Upper lobe of left lung (tissue), 6 donors: ENCODE measurements around the gene PIK3CA. TPM values are rescaled to one million over a fixed set of nuclear protein-coding genes. Genes with fewer than 3 reads are reported as not detected.

Experiments used
- ATAC-seq, 2 donors: fragments of 200-7000 bp; cut with Tn5 transposase; one replicate each; pipeline ENCODE4 v1.9.1; 2022; ENCODE audit warnings: mild to moderate bottlenecking in 2 of 2, moderate library complexity in 2 of 2; ENCODE audit not compliant: low FRiP score in 2 of 2
- DNase-seq, 2 donors: peaks; one replicate each; pipeline ENCODE4 v3.0.0-alpha.2; 2019 to 2020
- H3K27ac ChIP-seq, 4 donors: fragments of 200-600 bp; sonication (generic); one replicate each; pipeline ENCODE4 v1.5.1; 2016 to 2019
- H3K27me3 ChIP-seq, 4 donors: fragments of 200-600 bp; sonication (generic); one replicate each; pipeline ENCODE4 v1.5.1; 2017 to 2019
- H3K36me3 ChIP-seq, 4 donors: fragments of 200-600 bp; sonication (generic); one replicate each; pipeline ENCODE4 v1.5.1; 2016 to 2019
- H3K4me1 ChIP-seq, 4 donors: fragments of 200-600 bp; sonication (generic); one replicate each; pipeline ENCODE4 v1.5.1; 2018 to 2019
- H3K4me3 ChIP-seq, 4 donors: fragments of 200-600 bp; sonication (generic); one replicate each; pipeline ENCODE4 v1.5.1; 2017 to 2019; ENCODE audit warnings: mild to moderate bottlenecking in 2 of 4, moderate library complexity in 1 of 4
- H3K9me3 ChIP-seq, 4 donors: fragments of 200-600 bp; sonication (generic); one replicate each; pipeline ENCODE4 v1.5.1; 2018 to 2019
- EP300 ChIP-seq, 4 donors: sonication (generic); formaldehyde crosslinking; IDR thresholded peaks; one replicate each; pipeline ENCODE4 v1.5.1; 2017; ENCODE audit warnings: antibody characterized with exemption in 4 of 4, control low read depth in 2 of 4
- POLR2A ChIP-seq, 4 donors: fragments of 450-650 bp; IDR thresholded peaks; one replicate each; pipeline ENCODE4 v1.5.1; 2016 to 2017; ENCODE audit warnings: antibody characterized with exemption in 4 of 4, mild to moderate bottlenecking in 2 of 4
- POLR2AphosphoS5 ChIP-seq, 2 donors: sonication (generic); formaldehyde crosslinking; IDR thresholded peaks; one replicate each; pipeline ENCODE4 v1.5.1; 2017; ENCODE audit warnings: antibody characterized with exemption in 2 of 2
- WGBS, 2 donors: methylation state at CpG; one replicate each; pipeline ENCODE4 v1.1.5; 2017 to 2018; 5-methylcytosine and 5-hydroxymethylcytosine counted together
- total RNA-seq, 6 donors: library from RNA; depleted of rRNA in 4 of 6; stranded (reverse); fragments of >200 nt in 4 of 6; gene quantifications; one replicate each; pipeline versions ENCODE4 v1.1.0 to v1.2.1, GENCODE V29; 2016 to 2021
- TF ChIP-seq, protein P1 (sequence below), 6 experiments: fragments of 450-650 bp in 4 of 6; fragments of 200-600 bp in 2 of 6; sonication (generic) in 2 of 6; IDR thresholded peaks; one replicate each; pipeline ENCODE4 v1.5.1; 2016 to 2019; ENCODE audit warnings: antibody characterized with exemption in 6 of 6
- donor health status: DM: no; HTN: no; CAD: no; lungs with moderate emphysema.
- donor health status: DM: no; HTN: yes; CAD: no; lungs with severe emphysema.

PIK3CA gene
- total RNA-seq, 6 donors from 2014 or later = 7.3 to 37.6 (median 23.5) TPM

DNA sequence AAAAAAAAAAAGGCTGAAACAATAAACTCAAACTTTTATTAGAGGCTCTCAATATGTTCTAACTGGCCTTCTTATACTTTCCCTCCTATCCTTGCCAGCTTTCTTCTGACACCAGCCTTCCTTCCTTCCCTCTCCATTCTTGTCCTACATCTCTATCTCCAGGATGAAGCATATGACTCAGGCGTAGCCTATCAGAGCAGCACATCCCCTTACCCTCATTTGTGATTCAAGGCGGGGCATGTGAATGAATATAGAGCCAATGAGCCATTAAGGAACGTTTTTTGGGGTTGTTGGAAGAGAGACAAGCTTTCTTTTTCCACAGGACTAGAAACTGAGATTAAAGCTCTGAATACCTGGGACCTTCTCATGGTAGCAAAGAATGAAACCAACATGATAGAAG, 127.8 kb downstream of the PIK3CA start:
- 66 to 81% methylated on average over 3 of the region's 3 CpGs for WGBS, 2 donors
- H3K27ac ChIP-seq = no peak overlapping the region

DNA sequence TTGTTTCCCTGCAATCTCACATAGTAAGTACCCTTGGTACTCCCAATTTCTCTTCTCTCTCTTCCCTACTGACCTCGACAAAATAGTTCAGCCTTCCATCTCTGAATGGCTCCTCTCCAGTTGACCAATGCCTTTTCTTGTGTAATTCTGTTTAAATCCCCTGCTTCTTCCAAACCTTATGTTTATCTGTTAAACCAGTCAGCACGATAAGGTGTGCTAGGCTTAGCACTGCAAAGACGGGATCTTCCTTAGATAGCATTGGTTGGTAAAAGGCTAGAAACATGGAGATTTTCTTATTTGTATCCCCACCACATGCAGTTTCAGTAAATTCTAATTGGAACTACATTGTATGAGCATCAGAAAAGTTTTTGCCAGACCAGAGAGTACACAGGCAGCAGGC, 128.6 kb downstream of the PIK3CA start:
- Histone ChIP-seq H3K36me3 (no peaks in the 10 kb centered on the region), H3K9me3 (no peaks in the 10 kb centered on the region), H3K27ac (no peak overlapping the region), H3K4me1 (no peaks in the 10 kb centered on the region), H3K4me3 (no peak overlapping the region), H3K27me3 (no peaks in the 10 kb centered on the region)
- WGBS, 2 donors = 88 to 90% methylated on average over 3 of the region's 3 CpGs
- TF ChIP-seq, protein P1, sequence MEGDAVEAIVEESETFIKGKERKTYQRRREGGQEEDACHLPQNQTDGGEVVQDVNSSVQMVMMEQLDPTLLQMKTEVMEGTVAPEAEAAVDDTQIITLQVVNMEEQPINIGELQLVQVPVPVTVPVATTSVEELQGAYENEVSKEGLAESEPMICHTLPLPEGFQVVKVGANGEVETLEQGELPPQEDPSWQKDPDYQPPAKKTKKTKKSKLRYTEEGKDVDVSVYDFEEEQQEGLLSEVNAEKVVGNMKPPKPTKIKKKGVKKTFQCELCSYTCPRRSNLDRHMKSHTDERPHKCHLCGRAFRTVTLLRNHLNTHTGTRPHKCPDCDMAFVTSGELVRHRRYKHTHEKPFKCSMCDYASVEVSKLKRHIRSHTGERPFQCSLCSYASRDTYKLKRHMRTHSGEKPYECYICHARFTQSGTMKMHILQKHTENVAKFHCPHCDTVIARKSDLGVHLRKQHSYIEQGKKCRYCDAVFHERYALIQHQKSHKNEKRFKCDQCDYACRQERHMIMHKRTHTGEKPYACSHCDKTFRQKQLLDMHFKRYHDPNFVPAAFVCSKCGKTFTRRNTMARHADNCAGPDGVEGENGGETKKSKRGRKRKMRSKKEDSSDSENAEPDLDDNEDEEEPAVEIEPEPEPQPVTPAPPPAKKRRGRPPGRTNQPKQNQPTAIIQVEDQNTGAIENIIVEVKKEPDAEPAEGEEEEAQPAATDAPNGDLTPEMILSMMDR (IDR thresholded peaks at IDR 0.05) = no peak
- TF ChIP-seq EP300 (IDR thresholded peaks at IDR 0.05) = no peak
- no peak for TF ChIP-seq POLR2A (IDR thresholded peaks at IDR 0.05)
- TF ChIP-seq POLR2AphosphoS5 (IDR thresholded peaks at IDR 0.05) = no peak
- no peak for DNase-seq
- ATAC-seq = no peak

More for the DNA sequence above, 127.8 kb downstream of the PIK3CA start:
- no peak for ATAC-seq
- Histone ChIP-seq H3K27me3 (no peaks in the 10 kb centered on the region), H3K36me3 (no peaks in the 10 kb centered on the region), H3K4me3 (no peak overlapping the region), H3K9me3 (no peaks in the 10 kb centered on the region), H3K4me1 (no peaks in the 10 kb centered on the region)
- DNase-seq = no peak
- TF ChIP-seq POLR2AphosphoS5 (IDR thresholded peaks at IDR 0.05) (no peak), POLR2A (IDR thresholded peaks at IDR 0.05) (no peak), EP300 (IDR thresholded peaks at IDR 0.05) (no peak)
- TF ChIP-seq, protein P1 (IDR thresholded peaks at IDR 0.05) = no peak

DNA sequence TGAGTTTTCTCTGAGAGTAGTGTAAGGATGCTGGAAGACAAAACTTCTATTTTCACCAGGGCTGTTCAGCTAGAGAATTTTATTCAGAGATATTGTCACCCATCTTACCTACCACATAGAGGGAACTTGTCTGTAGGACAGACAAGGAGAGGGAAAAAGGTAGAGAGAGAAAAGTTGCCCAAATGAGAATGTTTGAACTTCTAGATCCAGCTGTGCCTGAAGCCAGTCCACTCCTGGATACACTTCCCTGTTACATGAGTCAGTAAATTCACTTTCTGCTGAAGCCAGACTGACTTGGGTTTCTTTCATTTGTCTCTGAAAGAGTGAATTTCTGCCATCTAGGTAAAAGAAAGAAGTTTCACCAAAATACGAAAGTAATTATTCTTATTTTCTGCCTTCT, 130.0 kb downstream of the PIK3CA start:
- ATAC-seq = no peak
- Histone ChIP-seq H3K4me1 (no peaks in the 10 kb centered on the region), H3K9me3 (no peaks in the 10 kb centered on the region), H3K4me3 (no peak overlapping the region), H3K27ac (no peak overlapping the region), H3K27me3 (no peaks in the 10 kb centered on the region), H3K36me3 (no peaks in the 10 kb centered on the region)
- WGBS, 2 donors = 98 to 100% methylated on average over 1 of the region's 1 CpG
- DNase-seq = no peak
- TF ChIP-seq, protein P1 (IDR thresholded peaks at IDR 0.05) = no peak
- TF ChIP-seq EP300 (IDR thresholded peaks at IDR 0.05) = no peak
- TF ChIP-seq POLR2A (IDR thresholded peaks at IDR 0.05) = no peak
- no peak for TF ChIP-seq POLR2AphosphoS5 (IDR thresholded peaks at IDR 0.05)

DNA sequence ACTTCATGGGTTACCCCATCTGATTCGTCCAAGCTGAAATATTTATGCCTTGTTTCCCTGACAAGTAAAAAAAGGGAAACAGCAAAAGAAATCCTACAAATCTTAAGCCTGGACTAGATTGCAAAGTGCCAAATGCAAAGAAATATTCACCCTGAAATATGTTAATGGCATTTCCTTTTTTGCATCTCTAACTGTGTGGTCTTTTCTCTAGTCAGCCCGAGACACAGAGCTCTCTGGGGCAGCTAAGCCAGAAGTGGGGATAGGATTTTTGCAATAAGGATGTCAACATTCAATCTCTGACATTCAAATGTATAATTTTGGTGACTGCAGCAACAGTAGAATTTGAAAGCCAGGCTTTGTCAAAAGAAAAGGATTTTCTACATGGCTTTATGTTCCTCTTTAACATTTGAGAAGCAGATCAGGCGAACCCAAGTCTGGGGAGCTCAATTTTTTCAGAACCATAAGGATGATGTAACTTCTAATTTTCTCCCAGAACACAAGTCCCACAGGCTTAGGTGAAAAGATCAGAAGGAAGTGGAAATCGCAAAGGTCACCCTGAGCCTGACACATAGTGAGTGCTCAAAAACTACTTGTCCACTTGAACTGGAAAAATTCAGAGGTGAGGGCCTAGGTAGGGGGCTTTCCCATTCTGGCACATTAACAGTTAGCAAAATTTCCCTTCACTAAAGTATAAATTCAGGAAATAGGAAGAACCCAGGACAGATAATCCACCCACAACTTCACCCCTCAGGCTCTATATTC, 131.0 kb downstream of the PIK3CA start:
- no peaks in the 10 kb centered on the region for H3K9me3 ChIP-seq
- H3K27ac ChIP-seq = no peak overlapping the region
- H3K4me3 ChIP-seq = no peak overlapping the region
- no peak for ATAC-seq
- WGBS, 2 donors = 61% methylated on average over 4 of the region's 4 CpGs
- H3K27me3 ChIP-seq = no peaks in the 10 kb centered on the region
- TF ChIP-seq POLR2A (IDR thresholded peaks at IDR 0.05) = no peak
- no peak for TF ChIP-seq POLR2AphosphoS5 (IDR thresholded peaks at IDR 0.05)
- TF ChIP-seq, protein P1 (IDR thresholded peaks at IDR 0.05) = no peak
- no peak for TF ChIP-seq EP300 (IDR thresholded peaks at IDR 0.05)
- DNase-seq = no peak
- H3K36me3 ChIP-seq = no peaks in the 10 kb centered on the region
- H3K4me1 ChIP-seq = no peaks in the 10 kb centered on the region

DNA sequence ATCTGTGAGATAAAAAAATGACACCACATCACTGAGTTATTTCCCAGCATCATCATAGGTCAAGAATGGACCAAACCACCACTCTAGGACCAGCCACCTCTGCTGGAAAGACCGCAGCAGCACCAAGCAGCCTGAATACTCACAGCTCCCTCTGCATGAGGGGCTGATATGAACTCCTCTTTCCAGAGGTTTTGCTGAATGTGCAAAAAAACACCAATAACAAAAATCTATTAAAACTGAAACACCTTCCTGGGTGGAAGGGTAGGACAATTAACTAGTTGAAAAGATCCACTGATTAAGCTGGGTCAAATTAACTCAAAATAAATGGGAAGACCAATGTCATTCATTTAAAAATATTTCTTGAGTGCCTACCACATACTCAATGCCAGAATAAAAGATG, 131.7 kb downstream of the PIK3CA start:
- no peak for TF ChIP-seq EP300 (IDR thresholded peaks at IDR 0.05)
- no peak for TF ChIP-seq POLR2A (IDR thresholded peaks at IDR 0.05)
- TF ChIP-seq, protein P1 (IDR thresholded peaks at IDR 0.05) = no peak
- no peak for TF ChIP-seq POLR2AphosphoS5 (IDR thresholded peaks at IDR 0.05)
- DNase-seq = no peak
- Histone ChIP-seq H3K9me3 (no peaks in the 10 kb centered on the region), H3K27ac (no peak overlapping the region), H3K4me1 (no peaks in the 10 kb centered on the region), H3K27me3 (no peaks in the 10 kb centered on the region), H3K36me3 (no peaks in the 10 kb centered on the region), H3K4me3 (no peak overlapping the region)
- ATAC-seq = no peak
- 88 to 94% methylated on average over 1 of the region's 1 CpG for WGBS, 2 donors
